ENCODE data around the gene CDC14C. TPM values are rescaled to one million over a fixed set of nuclear protein-coding genes. Genes with fewer than 3 reads are reported as not detected.

CDC14C gene
- total and polyA plus RNA-seq, 10 donors, result not detected

DNA sequence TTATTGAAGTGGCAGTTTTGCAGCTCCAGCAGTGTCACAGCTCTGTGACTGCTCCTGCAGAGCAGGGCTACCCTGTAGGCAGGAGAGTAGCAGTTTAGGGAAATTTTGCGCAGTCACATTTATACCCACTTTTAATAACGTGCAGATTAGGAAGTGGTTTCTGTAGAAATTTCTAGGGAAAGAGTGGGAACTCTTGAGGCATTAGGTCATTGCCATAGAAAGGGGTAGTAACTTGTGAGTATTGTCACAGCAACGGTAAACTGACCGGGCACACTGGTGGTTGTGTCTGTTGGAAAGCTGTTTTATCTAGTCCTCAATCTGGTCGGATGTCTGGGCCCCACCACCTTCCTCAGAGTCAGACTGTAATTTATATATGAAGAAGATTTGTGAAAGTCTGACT, 51.9 kb downstream of the CDC14C start:
- H3K27ac ChIP-seq, result no peak overlapping the region
- H3K4me1 ChIP-seq, result no peaks in the 10 kb centered on the region
- TF ChIP-seq POLR2AphosphoS5 (IDR thresholded peaks at IDR 0.05) (no peak), POLR2A (IDR thresholded peaks at IDR 0.05) (no peak)
- TF ChIP-seq, protein P1, sequence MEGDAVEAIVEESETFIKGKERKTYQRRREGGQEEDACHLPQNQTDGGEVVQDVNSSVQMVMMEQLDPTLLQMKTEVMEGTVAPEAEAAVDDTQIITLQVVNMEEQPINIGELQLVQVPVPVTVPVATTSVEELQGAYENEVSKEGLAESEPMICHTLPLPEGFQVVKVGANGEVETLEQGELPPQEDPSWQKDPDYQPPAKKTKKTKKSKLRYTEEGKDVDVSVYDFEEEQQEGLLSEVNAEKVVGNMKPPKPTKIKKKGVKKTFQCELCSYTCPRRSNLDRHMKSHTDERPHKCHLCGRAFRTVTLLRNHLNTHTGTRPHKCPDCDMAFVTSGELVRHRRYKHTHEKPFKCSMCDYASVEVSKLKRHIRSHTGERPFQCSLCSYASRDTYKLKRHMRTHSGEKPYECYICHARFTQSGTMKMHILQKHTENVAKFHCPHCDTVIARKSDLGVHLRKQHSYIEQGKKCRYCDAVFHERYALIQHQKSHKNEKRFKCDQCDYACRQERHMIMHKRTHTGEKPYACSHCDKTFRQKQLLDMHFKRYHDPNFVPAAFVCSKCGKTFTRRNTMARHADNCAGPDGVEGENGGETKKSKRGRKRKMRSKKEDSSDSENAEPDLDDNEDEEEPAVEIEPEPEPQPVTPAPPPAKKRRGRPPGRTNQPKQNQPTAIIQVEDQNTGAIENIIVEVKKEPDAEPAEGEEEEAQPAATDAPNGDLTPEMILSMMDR (IDR thresholded peaks at IDR 0.05 in 8 of 11, conservative IDR thresholded peaks at IDR 0.05 in 3 of 11), result no peak
- H3K4me3 ChIP-seq, result no peak overlapping the region
- DNase-seq, result no peak
- H3K27me3 ChIP-seq (replicated peaks in 1 of 7), result no peaks in the 10 kb centered on the region
- intact Hi-C loops (cut with DNase I; ENCODE audit: low total_unique reads), result no loop called here
- no peaks in the 10 kb centered on the region for H3K36me3 ChIP-seq
- WGBS, 5 donors, result 52 to 76% (median 61%) methylated on average over 5 of the region's 5 CpGs
- H3K9me3 ChIP-seq, result no peaks in the 10 kb centered on the region

- WGBS, 5 donors, result 72 to 82% (median 76%) methylated on average over 5 of the region's 5 CpGs
- TF ChIP-seq POLR2AphosphoS5 (IDR thresholded peaks at IDR 0.05) (no peak), POLR2A (IDR thresholded peaks at IDR 0.05) (no peak)
- TF ChIP-seq, protein P1 (IDR thresholded peaks at IDR 0.05 in 8 of 11, conservative IDR thresholded peaks at IDR 0.05 in 3 of 11), result no peak
- Histone ChIP-seq H3K27me3 (replicated peaks in 1 of 7) (no peaks in the 10 kb centered on the region), H3K27ac (no peak overlapping the region), H3K4me3 (no peak overlapping the region), H3K9me3 (no peaks in the 10 kb centered on the region), H3K4me1 (no peaks in the 10 kb centered on the region), H3K36me3 (no peaks in the 10 kb centered on the region)
- no peak for DNase-seq
- intact Hi-C loops (cut with DNase I; ENCODE audit: low total_unique reads), result no loop called here
Observed at GRCh38 chr7:48976850-48977249, 52.5 kb downstream of the CDC14C start.
